Fibroblast of lung (primary cell): ENCODE results near the gene FGF3. TPM values are rescaled to one million over a fixed set of nuclear protein-coding genes. Genes with fewer than 3 reads are reported as not detected.
A peak's percentile ranks its signal among the peaks of the same experiment; 100 is the strongest.

ENCODE experiments used
- DNase-seq, 2 donors: peaks; one replicate each; pipeline versions ENCODE4 v3.0.0 to v3.0.0-alpha.2; 2010; ENCODE audit warnings: low read depth in 2 of 2
- H2AFZ ChIP-seq: 2 replicates; pipeline ENCODE4 v1.5.1; 2012; ENCODE audit warnings: low read length, control low read depth, inconsistent platforms
- H3K27ac ChIP-seq: 2 replicates; pipeline ENCODE4 v1.5.1; 2011; ENCODE audit warnings: low read length, control low read depth; ENCODE audit not compliant: insufficient read depth
- H3K27me3 ChIP-seq: 2 replicates; pipeline ENCODE4 v1.5.1; 2011; ENCODE audit warnings: mild to moderate bottlenecking, low read length; ENCODE audit not compliant: control insufficient read depth, insufficient read depth
- H3K36me3 ChIP-seq: 2 replicates; pipeline ENCODE4 v1.5.1; 2011; ENCODE audit warnings: low read length; ENCODE audit not compliant: control insufficient read depth, insufficient read depth
- H3K4me1 ChIP-seq: 2 replicates; pipeline ENCODE4 v1.5.1; 2011; ENCODE audit warnings: low read length; ENCODE audit not compliant: control insufficient read depth, insufficient read depth; ENCODE audit errors: extremely low read depth
- H3K4me2 ChIP-seq: 2 replicates; pipeline ENCODE4 v1.5.1; 2011; ENCODE audit warnings: low read length, control low read depth; ENCODE audit not compliant: insufficient read depth; ENCODE audit errors: extremely low read depth
- H3K4me3 ChIP-seq, 4 experiments: fragments of 200-600 bp in 1 of 4; sonication (generic) in 1 of 4; replicated peaks in 1 of 4; 2 replicates each; pipeline ENCODE4 v1.5.1; 2011 to 2016; ENCODE audit warnings: low read length in 4 of 4, low read depth in 3 of 4, mild to moderate bottlenecking in 3 of 4, control low read depth in 2 of 4, inconsistent platforms in 1 of 4, mixed read lengths in 1 of 4; ENCODE audit not compliant: insufficient read depth in 1 of 4; ENCODE audit errors: control extremely low read depth in 1 of 4
- H3K79me2 ChIP-seq: 2 replicates; pipeline ENCODE4 v1.5.1; 2012; ENCODE audit warnings: mild to moderate bottlenecking, low read length, inconsistent platforms; ENCODE audit not compliant: control insufficient read depth, insufficient read depth
- H3K9ac ChIP-seq: 2 replicates; pipeline ENCODE4 v1.5.1; 2011; ENCODE audit warnings: mild to moderate bottlenecking, low read length, control low read depth; ENCODE audit not compliant: insufficient read depth
- H3K9me3 ChIP-seq: 2 replicates; pipeline ENCODE4 v1.5.1; 2012; ENCODE audit warnings: low read depth, low read length; ENCODE audit not compliant: control insufficient read depth, insufficient read depth
- H4K20me1 ChIP-seq: 2 replicates; pipeline ENCODE4 v1.5.1; 2011; ENCODE audit warnings: low read length; ENCODE audit not compliant: control insufficient read depth, insufficient read depth; ENCODE audit errors: extremely low read depth
- CTCF ChIP-seq, 2 donors: IDR thresholded peaks in 1 of 2; conservative IDR thresholded peaks in 1 of 2; 1 replicate in 1 of 2; 2 replicates in 1 of 2; pipeline ENCODE4 v1.5.1; 2011 to 2012; ENCODE audit warnings: low read length in 2 of 2, control low read depth in 1 of 2, inconsistent platforms in 1 of 2, low read depth in 1 of 2, mild to moderate bottlenecking in 1 of 2
- EZH2 ChIP-seq: IDR thresholded peaks from 2 replicates; pipeline ENCODE4 v1.5.1; 2012; ENCODE audit warnings: low read length, control low read depth, mild to moderate bottlenecking; ENCODE audit errors: missing control alignments
- polyA plus RNA-seq, 2 donors: library from polyadenylated mRNA; depleted of rRNA in 1 of 2; stranded (reverse) in 1 of 2; unstranded in 1 of 2; fragments of >200 nt; gene quantifications; 2 replicates each; pipeline ENCODE4 v1.2.1, GENCODE V29; 2011 to 2012; ENCODE audit warnings: missing spikeins in 1 of 2
- total RNA-seq: library from RNA; depleted of rRNA; stranded (reverse); fragments of >200 nt; gene quantifications from 2 replicates; pipeline ENCODE4 v1.2.1, GENCODE V29; 2014

FGF3 gene
- total and polyA plus RNA-seq, 2 donors (not counting 1 experiment from before 2014, with no cell fraction given), result not detected

GRCh38 chr11:69825037-69825834 lies 6.0 kb upstream of the FGF3 start:
- H3K27ac ChIP-seq, result no peak overlapping the region
- H3K4me1 ChIP-seq, result no peaks in the 10 kb centered on the region
- peaks cover 9% of the 10 kb centered on the region for H3K27me3 ChIP-seq
- no peak overlapping the region for H3K4me3 ChIP-seq
- no peak overlapping the region for H2AFZ ChIP-seq
- H3K9ac ChIP-seq, result no peak overlapping the region
- TF ChIP-seq EZH2 (no peak), CTCF (conservative IDR thresholded peaks at IDR 0.05 in 1 of 2, IDR thresholded peaks at IDR 0.05 in 1 of 2; ENCODE audit: low read depth in 1 of 2, low read length in 2 of 2) (no peak)
- no peaks in the 10 kb centered on the region for H3K9me3 ChIP-seq
- no peak for DNase-seq
- H3K79me2 ChIP-seq, result no peaks in the 10 kb centered on the region
- no peaks in the 10 kb centered on the region for H3K36me3 ChIP-seq
- no peaks in the 10 kb centered on the region for H4K20me1 ChIP-seq
- no peak overlapping the region for H3K4me2 ChIP-seq

- Histone ChIP-seq H3K79me2 (no peaks in the 10 kb centered on the region), H3K27ac (no peak overlapping the region), H3K4me2 (no peak overlapping the region), H3K9me3 (no peaks in the 10 kb centered on the region), H3K27me3 (peaks cover 15% of the 10 kb centered on the region), H3K4me1 (no peaks in the 10 kb centered on the region), H3K4me3 (no peak overlapping the region), H3K9ac (no peak overlapping the region), H3K36me3 (no peaks in the 10 kb centered on the region), H2AFZ (no peak overlapping the region), H4K20me1 (no peaks in the 10 kb centered on the region)
- TF ChIP-seq CTCF (conservative IDR thresholded peaks at IDR 0.05 in 1 of 2, IDR thresholded peaks at IDR 0.05 in 1 of 2; ENCODE audit: low read depth in 1 of 2, low read length in 2 of 2) (no peak), EZH2 (no peak)
- DNase-seq, result no peak
These were observed 4.5 kb upstream of the FGF3 start for GRCh38 chr11:69823641-69824265.

- H3K4me1 ChIP-seq, result no peaks in the 10 kb centered on the region
These were observed 3.7 kb upstream of the FGF3 start for GRCh38 chr11:69822676-69823494.

More at GRCh38 chr11:69822676-69823494, 3.7 kb upstream of the FGF3 start:
- Histone ChIP-seq H3K27ac (no peak overlapping the region), H3K9me3 (no peaks in the 10 kb centered on the region), H3K9ac (no peak overlapping the region), H2AFZ (no peak overlapping the region), H4K20me1 (no peaks in the 10 kb centered on the region), H3K4me3 (no peak overlapping the region), H3K4me2 (no peak overlapping the region), H3K79me2 (no peaks in the 10 kb centered on the region), H3K27me3 (peaks cover 21% of the 10 kb centered on the region), H3K36me3 (no peaks in the 10 kb centered on the region)
- peak; percentile 31 for TF ChIP-seq EZH2
- no peak for TF ChIP-seq CTCF (conservative IDR thresholded peaks at IDR 0.05 in 1 of 2, IDR thresholded peaks at IDR 0.05 in 1 of 2; ENCODE audit: low read depth in 1 of 2, low read length in 2 of 2)
- no peak for DNase-seq
